OCI-LY1 (cell line): ENCODE measurements around the gene LIPA.
"Not testable (repeated sequence)": the region's sequence is repeated elsewhere in the genome, so short reads cannot be mapped to it uniquely, and the experiment has no call there.

Experiments
- H2AFZ ChIP-seq: fragments of 200-600 bp; sonication (generic), shearing (Covaris generic); 2 replicates; pipeline ENCODE4 v1.6.0; 2014; ENCODE audit warnings: antibody characterized with exemption, mild to moderate bottlenecking, low read length
- H3F3A ChIP-seq: fragments of 200-600 bp; sonication (generic), shearing (Covaris generic); 2 replicates; pipeline ENCODE4 v1.6.0; 2014; ENCODE audit warnings: mild to moderate bottlenecking, antibody characterized with exemption, low read length, moderate library complexity; ENCODE audit not compliant: insufficient read depth
- H3K27ac ChIP-seq: fragments of 200-600 bp; sonication (generic); 2 replicates; pipeline ENCODE4 v1.5.1; 2014; ENCODE audit warnings: low read length, mixed run types, mild to moderate bottlenecking, low read depth; ENCODE audit not compliant: poor library complexity, severe bottlenecking
- H3K27me3 ChIP-seq: fragments of 200-600 bp; sonication (generic); 2 replicates; pipeline ENCODE4 v1.6.0; 2014; ENCODE audit warnings: antibody characterized with exemption, mild to moderate bottlenecking, low read length, moderate library complexity; ENCODE audit not compliant: insufficient read depth
- H3K36me3 ChIP-seq: fragments of 200-600 bp; sonication (generic); 2 replicates; pipeline ENCODE4 v1.6.1; 2014; ENCODE audit warnings: mild to moderate bottlenecking, antibody characterized with exemption, low read length, moderate library complexity, mixed read lengths; ENCODE audit not compliant: insufficient read depth
- H3K4me1 ChIP-seq: fragments of 200-600 bp; sonication (generic); 2 replicates; pipeline ENCODE4 v1.5.1; 2014; ENCODE audit warnings: mild to moderate bottlenecking, low read length, moderate library complexity; ENCODE audit not compliant: insufficient read depth, severe bottlenecking
- H3K4me2 ChIP-seq: fragments of 200-600 bp; sonication (generic), shearing (Covaris generic); 2 replicates; pipeline ENCODE4 v1.6.1; 2014; ENCODE audit warnings: low read length
- H3K4me3 ChIP-seq: fragments of 200-600 bp; sonication (generic); 2 replicates; pipeline ENCODE4 v1.5.1; 2014; ENCODE audit warnings: low read length, low read depth, mild to moderate bottlenecking, mixed read lengths; ENCODE audit not compliant: poor library complexity, severe bottlenecking
- H3K79me2 ChIP-seq: fragments of 200-600 bp; shearing (Covaris generic); 2 replicates; pipeline ENCODE4 v1.6.1; 2016; ENCODE audit warnings: mixed run types, low read length, mixed read lengths; ENCODE audit not compliant: insufficient read depth
- H3K9ac ChIP-seq: fragments of 200-600 bp; sonication (generic), shearing (Covaris generic); 2 replicates; pipeline ENCODE4 v1.6.1; 2014; ENCODE audit warnings: mild to moderate bottlenecking, low read length, mixed read lengths
- H3K9me2 ChIP-seq: fragments of 200-600 bp; sonication (generic), shearing (Covaris generic); 2 replicates; pipeline ENCODE4 v1.6.1; 2014; ENCODE audit warnings: low read depth, mild to moderate bottlenecking, low read length, mixed read lengths
- H3K9me3 ChIP-seq: fragments of 200-600 bp; shearing (Covaris generic); 2 replicates; pipeline ENCODE4 v1.6.1; 2014; ENCODE audit warnings: low read length, mixed read lengths
- H4K20me1 ChIP-seq: fragments of 200-600 bp; sonication (generic), shearing (Covaris generic); 2 replicates; pipeline ENCODE4 v1.6.0; 2016; ENCODE audit warnings: mild to moderate bottlenecking, low read length; ENCODE audit not compliant: insufficient read depth
- CTCF ChIP-seq: fragments of 200-600 bp; sonication (generic), shearing (Covaris generic); IDR thresholded peaks from 2 replicates; pipeline ENCODE4 v1.5.1; 2017; ENCODE audit warnings: mild to moderate bottlenecking, antibody characterized with exemption, low read length, moderate library complexity, mixed read lengths
- EZH2 ChIP-seq: fragments of 200-600 bp; sonication (generic), shearing (Covaris generic); IDR thresholded peaks from 2 replicates; pipeline ENCODE4 v1.8.0; 2017; ENCODE audit warnings: borderline replicate concordance, mixed run types, mild to moderate bottlenecking, antibody characterized with exemption, low read length, moderate library complexity, mixed read lengths

LIPA gene

GRCh38 chr10:89248990-89249389 lies 2.6 kb downstream of the LIPA start:
- no peaks in the 10 kb centered on the region for H4K20me1 ChIP-seq
- TF ChIP-seq EZH2 = no peak
- TF ChIP-seq CTCF = no peak
- no peak overlapping the region for H3K4me3 ChIP-seq
- H3K9ac ChIP-seq = no peak overlapping the region
- no peaks in the 10 kb centered on the region for H3K79me2 ChIP-seq
- no peaks in the 10 kb centered on the region for H3K27me3 ChIP-seq
- no peaks in the 10 kb centered on the region for H3K9me2 ChIP-seq
- no peak overlapping the region for H3K4me2 ChIP-seq
- H3K36me3 ChIP-seq = no peaks in the 10 kb centered on the region
- H3F3A ChIP-seq = no peaks in the 10 kb centered on the region
- no peak overlapping the region for H3K27ac ChIP-seq
- no peaks in the 10 kb centered on the region for H3K9me3 ChIP-seq
- H3K4me1 ChIP-seq = peaks cover 32% of the 10 kb centered on the region
- no peak overlapping the region for H2AFZ ChIP-seq

GRCh38 chr10:89247623-89248022 lies 4.0 kb downstream of the LIPA start:
- not testable (repeated sequence) for H2AFZ ChIP-seq, H3K36me3 ChIP-seq, H3K9me3 ChIP-seq, H3K9me2 ChIP-seq, H3K9ac ChIP-seq, H3K4me3 ChIP-seq, H3F3A ChIP-seq, H3K4me2 ChIP-seq, H4K20me1 ChIP-seq, H3K27ac ChIP-seq, H3K27me3 ChIP-seq, H3K79me2 ChIP-seq
- peaks cover 46% of the 10 kb centered on the region for H3K4me1 ChIP-seq

GRCh38 chr10:89245802-89246201 lies 5.8 kb downstream of the LIPA start:
- Histone ChIP-seq H3K9me3 (no peaks in the 10 kb centered on the region), H3K27me3 (no peaks in the 10 kb centered on the region), H3K4me2 (no peak overlapping the region; the same call in 1 of the 2 replicates), H3F3A (no peaks in the 10 kb centered on the region), H3K4me1 (peaks cover 42% of the 10 kb centered on the region), H2AFZ (no peak overlapping the region), H3K9me2 (no peaks in the 10 kb centered on the region), H3K27ac (no peak overlapping the region), H3K79me2 (no peaks in the 10 kb centered on the region), H3K9ac (no peak overlapping the region), H3K36me3 (no peaks in the 10 kb centered on the region), H3K4me3 (no peak overlapping the region), H4K20me1 (no peaks in the 10 kb centered on the region)
- TF ChIP-seq CTCF (peak; percentile 13; the same call in 1 of the 2 replicates), EZH2 (no peak)

- no peaks in the 10 kb centered on the region for H3K79me2 ChIP-seq
Measured at GRCh38 chr10:89242840-89243568, 8.6 kb downstream of the LIPA start.

More at GRCh38 chr10:89242840-89243568, 8.6 kb downstream of the LIPA start:
- Histone ChIP-seq H3K4me2 (no peak overlapping the region), H3K36me3 (no peaks in the 10 kb centered on the region), H3K27me3 (no peaks in the 10 kb centered on the region), H3K9me2 (no peaks in the 10 kb centered on the region), H3F3A (no peaks in the 10 kb centered on the region), H4K20me1 (no peaks in the 10 kb centered on the region), H2AFZ (no peak overlapping the region), H3K4me3 (no peak overlapping the region), H3K4me1 (peaks cover 37% of the 10 kb centered on the region), H3K27ac (peak overlapping the region; percentile 28), H3K9ac (no peak overlapping the region), H3K9me3 (no peaks in the 10 kb centered on the region)
- TF ChIP-seq CTCF = no peak
- no peak for TF ChIP-seq EZH2
